ENCODE measurements around the gene LAMA4.

LAMA4 gene

DNA sequence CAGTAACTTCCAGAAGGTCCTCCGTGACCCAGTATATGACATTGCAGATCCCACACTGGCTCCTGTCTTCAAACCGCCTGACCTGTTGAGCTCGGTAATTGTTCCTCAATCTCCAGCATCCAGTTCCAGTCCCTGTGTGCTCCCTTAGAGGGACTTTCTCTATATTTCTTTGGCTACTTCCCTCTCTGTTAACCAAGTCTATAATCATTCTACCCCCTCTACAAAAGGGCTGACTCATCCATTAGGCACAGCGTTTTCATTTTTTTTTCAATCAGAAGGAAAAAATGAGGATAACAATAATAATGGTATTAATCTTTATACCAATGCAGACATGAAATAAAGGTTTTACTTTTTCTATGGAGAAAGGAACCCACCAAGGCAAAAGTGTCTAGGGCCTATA lies 97.7 kb downstream of the LAMA4 start:
- TF ChIP-seq, protein P1, sequence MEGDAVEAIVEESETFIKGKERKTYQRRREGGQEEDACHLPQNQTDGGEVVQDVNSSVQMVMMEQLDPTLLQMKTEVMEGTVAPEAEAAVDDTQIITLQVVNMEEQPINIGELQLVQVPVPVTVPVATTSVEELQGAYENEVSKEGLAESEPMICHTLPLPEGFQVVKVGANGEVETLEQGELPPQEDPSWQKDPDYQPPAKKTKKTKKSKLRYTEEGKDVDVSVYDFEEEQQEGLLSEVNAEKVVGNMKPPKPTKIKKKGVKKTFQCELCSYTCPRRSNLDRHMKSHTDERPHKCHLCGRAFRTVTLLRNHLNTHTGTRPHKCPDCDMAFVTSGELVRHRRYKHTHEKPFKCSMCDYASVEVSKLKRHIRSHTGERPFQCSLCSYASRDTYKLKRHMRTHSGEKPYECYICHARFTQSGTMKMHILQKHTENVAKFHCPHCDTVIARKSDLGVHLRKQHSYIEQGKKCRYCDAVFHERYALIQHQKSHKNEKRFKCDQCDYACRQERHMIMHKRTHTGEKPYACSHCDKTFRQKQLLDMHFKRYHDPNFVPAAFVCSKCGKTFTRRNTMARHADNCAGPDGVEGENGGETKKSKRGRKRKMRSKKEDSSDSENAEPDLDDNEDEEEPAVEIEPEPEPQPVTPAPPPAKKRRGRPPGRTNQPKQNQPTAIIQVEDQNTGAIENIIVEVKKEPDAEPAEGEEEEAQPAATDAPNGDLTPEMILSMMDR (IDR thresholded peaks at IDR 0.05): no peak

DNA sequence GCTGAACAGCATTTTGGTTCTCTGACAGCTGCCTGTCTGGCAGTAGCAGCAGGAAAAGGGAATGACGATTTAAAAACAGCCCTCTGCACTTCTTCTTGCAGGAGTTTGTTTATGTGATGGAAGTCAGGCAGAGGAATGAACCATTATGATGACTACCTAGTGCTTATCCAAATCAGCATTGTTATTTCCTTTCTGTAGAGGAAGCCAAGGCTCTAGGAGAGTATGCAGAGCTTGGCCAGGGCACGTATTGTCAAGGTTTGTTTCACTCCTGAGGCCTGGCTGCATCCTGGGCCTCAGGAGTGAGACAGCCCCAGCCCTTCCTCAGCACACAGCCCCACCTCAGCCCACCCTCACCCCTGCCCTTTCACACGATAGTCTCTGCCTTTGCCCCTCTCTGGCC lies 98.5 kb downstream of the LAMA4 start:
- TF ChIP-seq, protein P1 (IDR thresholded peaks at IDR 0.05): no peak

DNA sequence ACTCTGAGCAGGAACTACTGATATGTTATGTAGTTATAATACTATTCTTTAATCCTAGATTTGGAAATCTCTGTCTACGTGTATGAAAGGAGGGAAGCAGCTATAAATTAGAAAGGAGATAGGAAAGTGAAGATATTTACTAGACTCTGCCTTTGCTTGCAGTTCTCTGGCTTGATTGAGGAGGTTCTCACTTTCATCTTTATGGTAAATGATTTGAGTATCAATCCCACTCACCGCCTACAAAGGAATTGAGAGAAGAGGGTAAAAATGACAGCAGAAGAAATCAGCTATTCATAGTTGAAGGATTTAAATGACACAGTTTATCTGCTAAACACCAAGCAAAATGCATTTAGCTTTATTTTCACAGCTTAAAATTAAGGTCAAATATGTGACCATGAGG lies 99.7 kb downstream of the LAMA4 start:
- TF ChIP-seq, protein P1 (IDR thresholded peaks at IDR 0.05): no peak

DNA sequence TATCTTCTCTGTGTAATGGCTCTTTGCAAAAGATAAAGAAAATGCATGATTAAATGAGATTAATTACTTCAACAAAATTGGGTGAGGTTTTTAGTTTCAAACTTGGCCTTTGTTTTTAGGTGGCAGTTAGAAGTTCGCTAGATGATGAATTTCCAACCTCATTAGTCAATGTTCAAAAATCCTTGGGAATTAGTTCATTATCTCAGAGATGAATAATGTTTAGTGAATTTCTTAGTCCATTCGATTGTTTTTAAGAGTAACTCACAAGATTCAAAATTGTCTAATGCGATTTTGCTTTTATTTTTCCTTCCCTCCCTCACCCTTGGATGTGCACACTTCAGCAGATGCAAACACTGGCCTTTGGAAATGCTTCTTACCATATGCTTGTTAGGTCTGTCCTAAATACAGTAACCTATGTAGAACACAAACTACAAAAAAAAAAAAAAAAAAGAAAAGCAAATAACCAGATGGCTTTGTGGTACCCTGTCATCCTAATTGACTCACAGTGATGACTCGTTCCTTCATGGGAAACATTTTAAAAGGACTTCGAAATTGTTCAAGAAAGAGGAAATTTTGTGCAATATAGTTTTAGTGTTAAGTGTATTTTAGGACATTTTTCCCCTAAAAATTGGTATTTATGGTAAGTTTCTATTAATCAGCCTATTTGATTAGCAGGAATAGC lies 100.3 kb downstream of the LAMA4 start:
- TF ChIP-seq, protein P1 (IDR thresholded peaks at IDR 0.05): no peak

DNA sequence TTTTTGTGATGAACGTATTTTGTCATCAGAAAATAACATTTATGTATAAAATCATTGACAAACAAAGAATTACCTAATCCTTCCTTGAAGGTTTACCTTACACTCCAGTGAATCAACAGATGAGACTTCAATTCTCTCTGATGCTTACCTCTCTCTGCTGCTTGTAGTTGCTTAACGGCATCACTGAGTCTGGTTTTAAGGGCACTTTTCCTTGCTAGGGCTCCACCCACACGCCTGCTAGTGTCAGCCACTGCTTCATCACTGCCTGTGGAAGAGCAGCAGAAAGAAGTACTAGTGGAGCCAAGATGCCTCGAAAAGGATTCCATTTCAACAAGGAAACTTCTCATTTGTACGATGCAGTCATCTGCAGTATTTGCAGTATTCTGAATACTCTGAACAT lies 104.0 kb downstream of the LAMA4 start:
- TF ChIP-seq, protein P1 (IDR thresholded peaks at IDR 0.05): no peak

DNA sequence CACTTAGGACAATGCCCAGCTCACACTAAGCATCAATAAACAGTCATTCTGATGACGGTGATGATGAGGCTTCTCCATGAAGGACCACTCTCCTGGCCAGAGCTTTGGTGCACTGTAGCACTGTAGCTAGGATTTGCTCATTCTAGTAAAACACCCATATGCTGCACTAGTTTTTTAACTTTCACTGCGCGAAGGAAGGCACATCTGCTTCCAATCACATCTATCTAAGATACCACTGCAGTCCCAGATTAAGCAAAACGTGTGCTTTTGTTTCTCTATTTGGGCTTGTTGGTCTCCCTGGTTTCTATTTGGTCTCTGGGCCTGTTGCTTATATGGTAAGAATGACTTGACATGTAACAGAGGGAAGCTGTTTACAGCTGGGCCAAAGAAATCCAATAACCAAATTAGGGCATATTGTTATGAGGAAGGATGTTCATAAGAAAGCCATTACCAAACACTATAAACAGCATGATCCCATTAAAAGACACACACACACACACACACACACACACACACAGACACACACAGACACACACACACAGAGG lies 104.6 kb downstream of the LAMA4 start:
- TF ChIP-seq, protein P1 (IDR thresholded peaks at IDR 0.05): no peak

DNA sequence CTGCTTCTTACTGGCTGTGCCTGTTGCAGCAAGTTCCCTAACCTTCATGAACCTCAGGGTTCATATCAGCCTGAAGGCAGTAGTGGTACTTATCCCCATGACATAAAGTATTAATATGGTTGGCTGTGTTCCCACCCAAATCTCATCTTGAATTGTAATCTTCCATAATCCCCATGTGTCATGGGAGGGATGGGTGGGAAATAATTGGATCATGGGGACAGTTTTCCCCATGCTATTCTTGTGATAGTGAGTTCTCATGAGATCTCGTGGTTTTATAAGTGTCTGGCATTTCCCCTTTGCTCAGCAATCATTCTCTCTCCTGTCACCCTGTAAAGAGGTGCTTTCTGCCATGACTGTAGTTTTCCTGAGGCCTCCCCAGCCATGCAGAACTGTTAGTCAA lies 105.1 kb downstream of the LAMA4 start:
- TF ChIP-seq, protein P1 (IDR thresholded peaks at IDR 0.05): no peak

All from LNCAP (cell line).